ENCODE data around the gene MASP2. TPM values are rescaled to one million over a fixed set of nuclear protein-coding genes. Genes with fewer than 3 reads are reported as not detected.
"Not testable (repeated sequence)": the region's sequence is repeated elsewhere in the genome, so short reads cannot be mapped to it uniquely, and the experiment has no call there.

Gene MASP2
- total RNA-seq, 1 experiment from 2014 or later, result 0.25 TPM

- Histone ChIP-seq H3K4me3 (replicated peaks in 1 of 2; ENCODE audit: low read depth in 1 of 2, low read length in 2 of 2) (no peak overlapping the region), H2AFZ (ENCODE audit: low read depth, low read length, poor library complexity, severe bottlenecking) (no peak overlapping the region), H3K79me2 (ENCODE audit: insufficient read depth, low read length) (no peaks in the 10 kb centered on the region), H3K9me2 (ENCODE audit: insufficient read depth) (no peaks in the 10 kb centered on the region), H3K4me1 (ENCODE audit: control insufficient read depth in 1 of 2, insufficient read depth in 2 of 2, low read length in 2 of 2) (peaks cover 0 to 7% of the 10 kb centered on the region in 2 experiments; a peak in 1 of 4 replicates), H3K9me3 (ENCODE audit: control insufficient read depth in 1 of 2, insufficient read depth in 1 of 2, low read depth in 1 of 2, low read length in 2 of 2) (no peaks in the 10 kb centered on the region), H3K36me3 (ENCODE audit: control insufficient read depth in 1 of 2, insufficient read depth in 2 of 2, low read length in 2 of 2) (no peaks in the 10 kb centered on the region), H3K27ac (ENCODE audit: low read depth, low read length) (no peak overlapping the region), H3K27me3 (ENCODE audit: insufficient read depth, low read length) (no peaks in the 10 kb centered on the region), H4K20me1 (ENCODE audit: insufficient read depth) (no peaks in the 10 kb centered on the region), H3K9ac (ENCODE audit: low read length) (no peak overlapping the region), H3K4me2 (ENCODE audit: low read length) (no peak overlapping the region)
- POLR2A ChIA-PET, result interaction anchor here (0.6 kb wide), 1 partner anchor 20 kb away, joined by 4 read pairs; no protein-coding TSS in a partner anchor
- no peak for DNase-seq (ENCODE audit: low read depth, low spot score)
- CTCF ChIA-PET, result no interaction called here
- no TSS peak for BruUV-seq (replicated peaks)
- intact Hi-C loops (cut with micrococcal nuclease), result no loop called here
- TF ChIP-seq POLR2A (IDR thresholded peaks at IDR 0.05; ENCODE audit: borderline replicate concordance, extremely low read depth, insufficient read depth, insufficient read length), result no peak
- no peak for TF ChIP-seq POLR2AphosphoS5 (IDR thresholded peaks at IDR 0.05; ENCODE audit: low read depth, low read length)
- TF ChIP-seq CBX3 (IDR thresholded peaks at IDR 0.05; ENCODE audit: low read depth), result no peak
- TF ChIP-seq EZH2phosphoT487 (IDR thresholded peaks at IDR 0.05; ENCODE audit: borderline replicate concordance), result no peak
- TF ChIP-seq TCF7L2 (IDR thresholded peaks at IDR 0.05; ENCODE audit: borderline replicate concordance, extremely low read depth, insufficient read depth, insufficient read length), result no peak
- no peak for TF ChIP-seq EZH2 (IDR thresholded peaks at IDR 0.05)
- ATAC-seq, result no peak
- RAD21 ChIA-PET (ENCODE audit: low non-redundant PET in 1 of 2, low total read pairs in 2 of 2, uncharacterized antibody in 2 of 2, unreplicated experiment in 2 of 2), result no interaction called here
Observed at GRCh38 chr1:11041048-11041447, 6.0 kb downstream of the MASP2 start.

- H3K9me3 ChIP-seq (ENCODE audit: control insufficient read depth in 1 of 2, insufficient read depth in 1 of 2, low read depth in 1 of 2, low read length in 2 of 2); H3K4me3 ChIP-seq (replicated peaks in 1 of 2; ENCODE audit: low read depth in 1 of 2, low read length in 2 of 2); RAD21 ChIA-PET (ENCODE audit: low non-redundant PET in 1 of 2, low total read pairs in 2 of 2, uncharacterized antibody in 2 of 2, unreplicated experiment in 2 of 2); ATAC-seq; DNase-seq (ENCODE audit: low read depth, low spot score); POLR2A ChIA-PET; H3K36me3 ChIP-seq (ENCODE audit: control insufficient read depth in 1 of 2, insufficient read depth in 2 of 2, low read length in 2 of 2); H3K4me2 ChIP-seq (ENCODE audit: low read length); H4K20me1 ChIP-seq (ENCODE audit: insufficient read depth); CTCF ChIA-PET; H3K9ac ChIP-seq (ENCODE audit: low read length); intact Hi-C loops (cut with micrococcal nuclease); H3K27ac ChIP-seq (ENCODE audit: low read depth, low read length); H3K27me3 ChIP-seq (ENCODE audit: insufficient read depth, low read length); H2AFZ ChIP-seq (ENCODE audit: low read depth, low read length, poor library complexity, severe bottlenecking); H3K9me2 ChIP-seq (ENCODE audit: insufficient read depth); BruUV-seq (replicated peaks); H3K79me2 ChIP-seq (ENCODE audit: insufficient read depth, low read length); H3K4me1 ChIP-seq (ENCODE audit: control insufficient read depth in 1 of 2, insufficient read depth in 2 of 2, low read length in 2 of 2): not testable (repeated sequence)
Observed at GRCh38 chr1:11040105-11040429, 7.0 kb downstream of the MASP2 start.
